HG03039 (cell line): ENCODE results near the gene CUL4B.
A peak's percentile ranks its signal among the peaks of the same experiment; 100 is the strongest.
"Not testable (repeated sequence)": the region's sequence is repeated elsewhere in the genome, so short reads cannot be mapped to it uniquely, and the experiment has no call there.

Experiments used
- ATAC-seq: cut with Tn5 transposase; IDR thresholded peaks from one replicate; pipeline ENCODE4 v1.9.1; 2021; ENCODE audit warnings: mild to moderate bottlenecking, moderate library complexity; ENCODE audit not compliant: unreplicated experiment

The CUL4B gene

GRCh38 chrX:120534413-120535205 lies 26.2 kb downstream of the CUL4B start:
- no peak for ATAC-seq

GRCh38 chrX:120522820-120523219 lies 37.9 kb downstream of the CUL4B start:
- no peak for ATAC-seq

GRCh38 chrX:120517936-120518335 lies 42.8 kb downstream of the CUL4B start:
- no peak for ATAC-seq

- ATAC-seq: no peak
Observed at GRCh38 chrX:120514236-120514635, 46.5 kb downstream of the CUL4B start.

GRCh38 chrX:120512627-120513026 lies 48.1 kb downstream of the CUL4B start:
- no peak for ATAC-seq

- ATAC-seq: no peak
Observed at GRCh38 chrX:120512222-120512621, 48.5 kb downstream of the CUL4B start.

- no peak for ATAC-seq
Observed at GRCh38 chrX:120504569-120504968, 56.2 kb downstream of the CUL4B start.

- ATAC-seq: no peak
Observed at GRCh38 chrX:120499301-120500072, 61.3 kb downstream of the CUL4B start.

- not testable (repeated sequence) for ATAC-seq
Observed at GRCh38 chrX:120490119-120490518, 70.6 kb downstream of the CUL4B start.

- no peak for ATAC-seq
Observed at GRCh38 chrX:120486786-120487185, 74.0 kb downstream of the CUL4B start.

GRCh38 chrX:120485638-120486520 lies 74.9 kb downstream of the CUL4B start:
- ATAC-seq: peak; percentile 81

GRCh38 chrX:120485315-120485637 lies 75.5 kb downstream of the CUL4B start:
- no peak for ATAC-seq

GRCh38 chrX:120477453-120477852 lies 83.3 kb downstream of the CUL4B start:
- no peak for ATAC-seq

GRCh38 chrX:120476714-120477113 lies 84.0 kb downstream of the CUL4B start:
- ATAC-seq: no peak

- not testable (repeated sequence) for ATAC-seq
Observed at GRCh38 chrX:120475447-120475846, 85.3 kb downstream of the CUL4B start.
